Fibroblast of mammary gland (primary cell): Measurements from ENCODE around the gene DYNC1I1.

Source experiments
- DNase-seq: peaks from one replicate; pipeline ENCODE4 v3.0.0-alpha.2; 2010; ENCODE audit warnings: low read depth
- H3K4me3 ChIP-seq: 2 replicates; pipeline ENCODE4 v1.5.1; 2011; ENCODE audit warnings: low read depth, mild to moderate bottlenecking, low read length, moderate library complexity; ENCODE audit not compliant: control insufficient read depth
- CTCF ChIP-seq: conservative IDR thresholded peaks from 2 replicates; pipeline ENCODE4 v1.5.1; 2011; ENCODE audit warnings: low read depth, low read length, inconsistent platforms; ENCODE audit not compliant: control insufficient read depth, insufficient read depth

DYNC1I1 gene

GRCh38 chr7:95749044-95749443 lies 23.3 kb upstream of the DYNC1I1 start:
- no peak for TF ChIP-seq CTCF
- H3K4me3 ChIP-seq: no peak overlapping the region
- DNase-seq: no peak

GRCh38 chr7:95749515-95749914 lies 22.8 kb upstream of the DYNC1I1 start:
- TF ChIP-seq CTCF: no peak
- no peak for DNase-seq
- H3K4me3 ChIP-seq: no peak overlapping the region

GRCh38 chr7:95753440-95753839 lies 18.9 kb upstream of the DYNC1I1 start:
- no peak for TF ChIP-seq CTCF
- no peak overlapping the region for H3K4me3 ChIP-seq
- no peak for DNase-seq

- H3K4me3 ChIP-seq: no peak overlapping the region
- DNase-seq: no peak
- no peak for TF ChIP-seq CTCF
Measured at GRCh38 chr7:95755277-95755934, 16.9 kb upstream of the DYNC1I1 start.

GRCh38 chr7:95758187-95758586 lies 14.2 kb upstream of the DYNC1I1 start:
- no peak for TF ChIP-seq CTCF
- no peak for DNase-seq
- no peak overlapping the region for H3K4me3 ChIP-seq

- no peak overlapping the region for H3K4me3 ChIP-seq
- TF ChIP-seq CTCF: no peak
- no peak for DNase-seq
Measured at GRCh38 chr7:95766086-95766485, 6.3 kb upstream of the DYNC1I1 start.

GRCh38 chr7:95766657-95767056 lies 5.7 kb upstream of the DYNC1I1 start:
- DNase-seq: no peak
- no peak for TF ChIP-seq CTCF
- no peak overlapping the region for H3K4me3 ChIP-seq
